Suprapubic skin (tissue), 4 donors: ENCODE measurements around the gene ALOX15B.

ENCODE experiments used
- CTCF ChIP-seq, 2 donors: fragments of 200-600 bp in 1 of 2; fragments of 450-650 bp in 1 of 2; sonication (generic) in 1 of 2; IDR thresholded peaks; one replicate each; pipeline ENCODE4 v1.5.1; 2016 to 2019; ENCODE audit warnings: antibody characterized with exemption in 2 of 2, mild to moderate bottlenecking in 1 of 2, moderate library complexity in 1 of 2
- EP300 ChIP-seq: sonication (generic); formaldehyde crosslinking; IDR thresholded peaks from one replicate; pipeline ENCODE4 v1.6.1; 2017; ENCODE audit warnings: antibody characterized with exemption
- POLR2AphosphoS5 ChIP-seq, 3 donors: sonication (generic); formaldehyde crosslinking; IDR thresholded peaks; one replicate each; pipeline ENCODE4 v1.6.1; 2017; ENCODE audit warnings: antibody characterized with exemption in 3 of 3

- TF ChIP-seq CTCF (IDR thresholded peaks at IDR 0.05), result no peak
- no peak for TF ChIP-seq EP300
- no peak for TF ChIP-seq POLR2AphosphoS5 (IDR thresholded peaks at IDR 0.05)
These were observed 25.7 kb downstream of the ALOX15B start for GRCh38 chr17:8064561-8065019.
